Activated CD8-positive, alpha-beta T cell treated with anti-CD3 and anti-CD28 coated beads for 36 hours (primary cell): ENCODE results near the gene FOXC1. TPM values are rescaled to one million over a fixed set of nuclear protein-coding genes. Genes with fewer than 3 reads are reported as not detected.

Experiments
- ATAC-seq: fragments of 200-7000 bp; cut with Tn5 transposase; one replicate; pipeline ENCODE4 v1.10.0; 2021; ENCODE audit warnings: mild to moderate bottlenecking, moderate library complexity
- CTCF ChIA-PET: fragments of 350-600 bp; sonication (Branson Sonifier 250); formaldehyde crosslinking; loops from one replicate; lab custom pipeline; 2021; ENCODE audit warnings: antibody characterized with exemption; lab: Charles Lee
- POLR2A ChIA-PET: fragments of 350-600 bp; sonication (Branson Sonifier 250); formaldehyde crosslinking; loops from one replicate; lab custom pipeline; 2021; ENCODE audit warnings: antibody characterized with exemption; lab: Charles Lee
- DNase-seq: peaks from one replicate; pipeline ENCODE4 v3.0.0-alpha.2; 2020
- H3K27ac Mint-ChIP-seq: one replicate; pipeline ENCODE4 v1.8.0; 2021; ENCODE audit warnings: mild to moderate bottlenecking, mixed read lengths
- H3K27me3 Mint-ChIP-seq: one replicate; pipeline ENCODE4 v1.8.0; 2021; ENCODE audit warnings: mixed read lengths
- H3K36me3 Mint-ChIP-seq: one replicate; pipeline ENCODE4 v1.8.0; 2021; ENCODE audit warnings: low read depth, mixed read lengths
- H3K4me1 Mint-ChIP-seq: one replicate; pipeline ENCODE4 v1.8.0; 2021; ENCODE audit warnings: low read depth, mixed read lengths
- H3K4me3 Mint-ChIP-seq: one replicate; pipeline ENCODE4 v1.8.0; 2021; ENCODE audit warnings: mild to moderate bottlenecking, moderate library complexity, mixed read lengths
- H3K9me3 Mint-ChIP-seq: one replicate; pipeline ENCODE4 v1.8.0; 2021; ENCODE audit warnings: mixed read lengths
- intact Hi-C: fragments of 100-400 bp; cut with micrococcal nuclease; formaldehyde crosslinking; loops from one replicate; pipeline ENCODE4 v1.10.0; 2022
- total RNA-seq, 2 experiments: library from RNA; stranded (reverse); gene quantifications; one replicate each; pipeline ENCODE4 v1.2.3, GENCODE V29; 2021
- TF ChIP-seq, protein P1 (sequence below): fragments of 200-600 bp; IDR thresholded peaks from one replicate; pipeline ENCODE4 v1.8.0; 2022; ENCODE audit warnings: antibody characterized with exemption, mild to moderate bottlenecking

Gene FOXC1
- total RNA-seq, 2 experiments from 2014 or later, result 0.16 TPM; not detected in 1

GRCh38 chr6:1611322-1611571 lies 1.5 kb downstream of the FOXC1 start:
- DNase-seq (no peak), ATAC-seq (no peak)
- TF ChIP-seq, protein P1, sequence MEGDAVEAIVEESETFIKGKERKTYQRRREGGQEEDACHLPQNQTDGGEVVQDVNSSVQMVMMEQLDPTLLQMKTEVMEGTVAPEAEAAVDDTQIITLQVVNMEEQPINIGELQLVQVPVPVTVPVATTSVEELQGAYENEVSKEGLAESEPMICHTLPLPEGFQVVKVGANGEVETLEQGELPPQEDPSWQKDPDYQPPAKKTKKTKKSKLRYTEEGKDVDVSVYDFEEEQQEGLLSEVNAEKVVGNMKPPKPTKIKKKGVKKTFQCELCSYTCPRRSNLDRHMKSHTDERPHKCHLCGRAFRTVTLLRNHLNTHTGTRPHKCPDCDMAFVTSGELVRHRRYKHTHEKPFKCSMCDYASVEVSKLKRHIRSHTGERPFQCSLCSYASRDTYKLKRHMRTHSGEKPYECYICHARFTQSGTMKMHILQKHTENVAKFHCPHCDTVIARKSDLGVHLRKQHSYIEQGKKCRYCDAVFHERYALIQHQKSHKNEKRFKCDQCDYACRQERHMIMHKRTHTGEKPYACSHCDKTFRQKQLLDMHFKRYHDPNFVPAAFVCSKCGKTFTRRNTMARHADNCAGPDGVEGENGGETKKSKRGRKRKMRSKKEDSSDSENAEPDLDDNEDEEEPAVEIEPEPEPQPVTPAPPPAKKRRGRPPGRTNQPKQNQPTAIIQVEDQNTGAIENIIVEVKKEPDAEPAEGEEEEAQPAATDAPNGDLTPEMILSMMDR, result no peak
- H3K36me3 Mint-ChIP-seq, result no peaks in the 10 kb centered on the region
- no peak overlapping the region for H3K4me3 Mint-ChIP-seq
- H3K9me3 Mint-ChIP-seq, result no peaks in the 10 kb centered on the region
- peaks cover 34% of the 10 kb centered on the region for H3K4me1 Mint-ChIP-seq
- H3K27ac Mint-ChIP-seq, result no peak overlapping the region
- POLR2A ChIA-PET, result interaction anchor here (0.8 kb wide), 1 partner anchor 13 kb away, joined by 3 read pairs; no protein-coding TSS in a partner anchor
- CTCF ChIA-PET, result interaction anchor here (1.1 kb wide), 2 partner anchors 14 to 16 kb away, joined by 3 to 4 read pairs; no protein-coding TSS in a partner anchor
- peaks cover 59% of the 10 kb centered on the region for H3K27me3 Mint-ChIP-seq
- intact Hi-C loops, result no loop called here

DNA sequence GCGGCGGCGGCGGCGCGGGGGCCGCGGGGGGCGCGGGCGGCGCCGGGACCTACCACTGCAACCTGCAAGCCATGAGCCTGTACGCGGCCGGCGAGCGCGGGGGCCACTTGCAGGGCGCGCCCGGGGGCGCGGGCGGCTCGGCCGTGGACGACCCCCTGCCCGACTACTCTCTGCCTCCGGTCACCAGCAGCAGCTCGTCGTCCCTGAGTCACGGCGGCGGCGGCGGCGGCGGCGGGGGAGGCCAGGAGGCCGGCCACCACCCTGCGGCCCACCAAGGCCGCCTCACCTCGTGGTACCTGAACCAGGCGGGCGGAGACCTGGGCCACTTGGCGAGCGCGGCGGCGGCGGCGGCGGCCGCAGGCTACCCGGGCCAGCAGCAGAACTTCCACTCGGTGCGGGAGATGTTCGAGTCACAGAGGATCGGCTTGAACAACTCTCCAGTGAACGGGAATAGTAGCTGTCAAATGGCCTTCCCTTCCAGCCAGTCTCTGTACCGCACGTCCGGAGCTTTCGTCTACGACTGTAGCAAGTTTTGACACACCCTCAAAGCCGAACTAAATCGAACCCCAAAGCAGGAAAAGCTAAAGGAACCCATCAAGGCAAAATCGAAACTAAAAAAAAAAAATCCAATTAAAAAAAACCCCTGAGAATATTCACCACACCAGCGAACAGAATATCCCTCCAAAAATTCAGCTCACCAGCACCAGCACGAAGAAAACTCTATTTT lies 2.0 kb downstream of the FOXC1 start:
- intact Hi-C loops, result no loop called here
- Mint-ChIP-seq H3K4me1 (peaks cover 30% of the 10 kb centered on the region), H3K27me3 (peaks cover 57% of the 10 kb centered on the region), H3K4me3 (peak overlapping the region; percentile 58), H3K36me3 (no peaks in the 10 kb centered on the region), H3K9me3 (no peaks in the 10 kb centered on the region), H3K27ac (no peak overlapping the region)
- ChIA-PET CTCF (interaction anchor here (0.8 to 1.1 kb wide), 3 partner anchors 14 to 15 kb away, joined by 3 to 4 read pairs (median 4); no protein-coding TSS in a partner anchor), POLR2A (interaction anchor here (0.8 kb wide), 1 partner anchor 12 kb away, joined by 3 read pairs; no protein-coding TSS in a partner anchor)
- TF ChIP-seq, protein P1, result no peak
- no peak for ATAC-seq
- peak; percentile 20 for DNase-seq

DNA sequence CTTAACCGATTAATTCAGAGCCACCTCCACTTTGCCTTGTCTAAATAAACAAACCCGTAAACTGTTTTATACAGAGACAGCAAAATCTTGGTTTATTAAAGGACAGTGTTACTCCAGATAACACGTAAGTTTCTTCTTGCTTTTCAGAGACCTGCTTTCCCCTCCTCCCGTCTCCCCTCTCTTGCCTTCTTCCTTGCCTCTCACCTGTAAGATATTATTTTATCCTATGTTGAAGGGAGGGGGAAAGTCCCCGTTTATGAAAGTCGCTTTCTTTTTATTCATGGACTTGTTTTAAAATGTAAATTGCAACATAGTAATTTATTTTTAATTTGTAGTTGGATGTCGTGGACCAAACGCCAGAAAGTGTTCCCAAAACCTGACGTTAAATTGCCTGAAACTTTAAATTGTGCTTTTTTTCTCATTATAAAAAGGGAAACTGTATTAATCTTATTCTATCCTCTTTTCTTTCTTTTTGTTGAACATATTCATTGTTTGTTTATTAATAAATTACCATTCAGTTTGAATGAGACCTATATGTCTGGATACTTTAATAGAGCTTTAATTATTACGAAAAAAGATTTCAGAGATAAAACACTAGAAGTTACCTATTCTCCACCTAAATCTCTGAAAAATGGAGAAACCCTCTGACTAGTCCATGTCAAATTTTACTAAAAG lies 2.7 kb downstream of the FOXC1 start:
- Mint-ChIP-seq H3K4me1 (peaks cover 23% of the 10 kb centered on the region), H3K27me3 (peaks cover 57% of the 10 kb centered on the region), H3K27ac (no peak overlapping the region), H3K9me3 (no peaks in the 10 kb centered on the region), H3K36me3 (no peaks in the 10 kb centered on the region), H3K4me3 (peak overlapping the region; percentile 58)
- TF ChIP-seq, protein P1, result no peak
- ChIA-PET CTCF (interaction anchor here (0.8 to 1.1 kb wide), 3 partner anchors 13 to 1022 kb away, joined by 3 to 4 read pairs (median 3); no protein-coding TSS in a partner anchor), POLR2A (no interaction called here)
- DNase-seq, result no peak
- intact Hi-C loops, result no loop called here
- no peak for ATAC-seq

GRCh38 chr6:1612974-1613306 lies 3.2 kb downstream of the FOXC1 start:
- no peaks in the 10 kb centered on the region for H3K9me3 Mint-ChIP-seq
- H3K27ac Mint-ChIP-seq, result no peak overlapping the region
- CTCF ChIA-PET, result interaction anchor here (1.0 kb wide), 1 partner anchor 1021 kb away, joined by 3 read pairs; no protein-coding TSS in a partner anchor
- peaks cover 18% of the 10 kb centered on the region for H3K4me1 Mint-ChIP-seq
- no peak overlapping the region for H3K4me3 Mint-ChIP-seq
- no peaks in the 10 kb centered on the region for H3K36me3 Mint-ChIP-seq
- intact Hi-C loops, result no loop called here
- POLR2A ChIA-PET, result no interaction called here
- peaks cover 57% of the 10 kb centered on the region for H3K27me3 Mint-ChIP-seq
- TF ChIP-seq, protein P1, result no peak
- DNase-seq (no peak), ATAC-seq (no peak)

GRCh38 chr6:1613346-1613687 lies 3.6 kb downstream of the FOXC1 start:
- TF ChIP-seq, protein P1, result no peak
- no peak for DNase-seq
- no peaks in the 10 kb centered on the region for H3K36me3 Mint-ChIP-seq
- ChIA-PET POLR2A (no interaction called here), CTCF (interaction anchor here (1.0 kb wide), 1 partner anchor 1021 kb away, joined by 3 read pairs; no protein-coding TSS in a partner anchor)
- H3K27me3 Mint-ChIP-seq, result peaks cover 57% of the 10 kb centered on the region
- H3K27ac Mint-ChIP-seq, result no peak overlapping the region
- no peak overlapping the region for H3K4me3 Mint-ChIP-seq
- H3K4me1 Mint-ChIP-seq, result peaks cover 16% of the 10 kb centered on the region
- intact Hi-C loops, result no loop called here
- H3K9me3 Mint-ChIP-seq, result no peaks in the 10 kb centered on the region
- no peak for ATAC-seq
